GM12891 (cell line): ENCODE data around the gene RGS9BP.
A peak's percentile ranks its signal among the peaks of the same experiment; 100 is the strongest.
"Not testable (repeated sequence)": the region's sequence is repeated elsewhere in the genome, so short reads cannot be mapped to it uniquely, and the experiment has no call there.

Source experiments
- DNase-seq: peaks from one replicate; pipeline ENCODE4 v3.0.0; 2011; ENCODE audit warnings: low spot score; ENCODE audit not compliant: insufficient read length
- FAIRE-seq: peaks from 2 replicates; lab custom pipeline; 2011; peaks lifted over from hg19 to GRCh38; lab: Jason Lieb, UNC
- PAX5 ChIP-seq: IDR thresholded peaks from 2 replicates; pipeline ENCODE4 v1.6.1; 2011; ENCODE audit warnings: low read length, moderate library complexity, mild to moderate bottlenecking; ENCODE audit not compliant: insufficient read depth, severe bottlenecking
- POLR2A ChIP-seq: IDR thresholded peaks from 2 replicates; pipeline ENCODE4 v1.6.1; 2011; ENCODE audit warnings: low read depth, low read length, control low read depth
- POLR2AphosphoS5 ChIP-seq: IDR thresholded peaks from 2 replicates; pipeline ENCODE4 v1.6.1; 2011; ENCODE audit warnings: low read depth, low read length, control low read depth
- POU2F2 ChIP-seq: IDR thresholded peaks from 2 replicates; pipeline ENCODE4 v1.6.1; 2011; ENCODE audit warnings: low read depth, mild to moderate bottlenecking, control low read depth, low read length, moderate library complexity
- SPI1 ChIP-seq: IDR thresholded peaks from 2 replicates; pipeline ENCODE4 v1.6.1; 2011; ENCODE audit warnings: low read depth, low read length, control low read depth
- TAF1 ChIP-seq: IDR thresholded peaks from 2 replicates; pipeline ENCODE4 v1.6.1; 2011; ENCODE audit warnings: low read depth, low read length, control low read depth

RGS9BP gene

GRCh38 chr19:32650671-32651070 is 25.0 kb upstream of the RGS9BP start:
- no peak for FAIRE-seq
- no peak for DNase-seq
- TF ChIP-seq POU2F2, result no peak
- TF ChIP-seq TAF1, result no peak
- no peak for TF ChIP-seq PAX5
- no peak for TF ChIP-seq POLR2A
- no peak for TF ChIP-seq POLR2AphosphoS5
- no peak for TF ChIP-seq SPI1

GRCh38 chr19:32651729-32652140 is 23.9 kb upstream of the RGS9BP start:
- no peak for DNase-seq
- no peak for FAIRE-seq
- TF ChIP-seq PAX5, result no peak
- no peak for TF ChIP-seq POLR2A

GRCh38 chr19:32652331-32652730 is 23.3 kb upstream of the RGS9BP start:
- not testable (repeated sequence) for FAIRE-seq, DNase-seq

- DNase-seq (no peak), FAIRE-seq (no peak)
- TF ChIP-seq POU2F2 (no peak), PAX5 (no peak), POLR2A (no peak), POLR2AphosphoS5 (no peak), TAF1 (no peak), SPI1 (no peak)
Measured at GRCh38 chr19:32652894-32653598, 22.6 kb upstream of the RGS9BP start.

- DNase-seq (peak; percentile 31), FAIRE-seq (no peak)
- TF ChIP-seq POU2F2 (no peak), TAF1 (no peak), SPI1 (no peak), PAX5 (no peak)
Measured at GRCh38 chr19:32653599-32653915, 22.1 kb upstream of the RGS9BP start.

GRCh38 chr19:32656379-32656778 is 19.3 kb upstream of the RGS9BP start:
- not testable (repeated sequence) for DNase-seq, FAIRE-seq

GRCh38 chr19:32658075-32658474 is 17.6 kb upstream of the RGS9BP start:
- TF ChIP-seq POU2F2, result no peak
- no peak for TF ChIP-seq SPI1
- TF ChIP-seq POLR2AphosphoS5, result no peak
- no peak for TF ChIP-seq TAF1
- no peak for TF ChIP-seq PAX5
- no peak for TF ChIP-seq POLR2A
- FAIRE-seq, result no peak
- no peak for DNase-seq

- DNase-seq (no peak), FAIRE-seq (no peak)
- TF ChIP-seq POLR2AphosphoS5 (no peak), POLR2A (no peak), PAX5 (no peak), POU2F2 (no peak), TAF1 (no peak), SPI1 (no peak)
Measured at GRCh38 chr19:32658527-32658926, 17.1 kb upstream of the RGS9BP start.

GRCh38 chr19:32661318-32661717 is 14.3 kb upstream of the RGS9BP start:
- FAIRE-seq, result no peak
- TF ChIP-seq SPI1 (no peak), POLR2A (no peak), POLR2AphosphoS5 (no peak), PAX5 (no peak), TAF1 (no peak)

GRCh38 chr19:32662186-32662585 is 13.5 kb upstream of the RGS9BP start:
- DNase-seq, result no peak
- TF ChIP-seq POU2F2, result no peak
- no peak for TF ChIP-seq TAF1
- no peak for TF ChIP-seq PAX5
- TF ChIP-seq POLR2AphosphoS5, result no peak
- no peak for TF ChIP-seq POLR2A
- TF ChIP-seq SPI1, result no peak
- no peak for FAIRE-seq

More at GRCh38 chr19:32661318-32661717, 14.3 kb upstream of the RGS9BP start:
- DNase-seq, result no peak

- FAIRE-seq (no peak), DNase-seq (no peak)
- no peak for TF ChIP-seq POLR2AphosphoS5
- no peak for TF ChIP-seq TAF1
- TF ChIP-seq POU2F2, result no peak
- TF ChIP-seq POLR2A, result no peak
Measured at GRCh38 chr19:32666084-32666483, 9.6 kb upstream of the RGS9BP start.
